Right atrium auricular region (tissue), 2 donors: ENCODE data around the gene CHAD. TPM values are rescaled to one million over a fixed set of nuclear protein-coding genes. Genes with fewer than 3 reads are reported as not detected.
A peak's percentile ranks its signal among the peaks of the same experiment; 100 is the strongest.

ENCODE experiments used
- DNase-seq: peaks from one replicate; pipeline ENCODE4 v3.0.0-alpha.2; 2019; ENCODE audit warnings: low spot score
- H3K27ac ChIP-seq, 2 donors: fragments of 200-600 bp; sonication (generic); 1 replicate in 1 of 2; 2 replicates in 1 of 2; pipeline ENCODE4 v1.5.1; 2016 to 2019
- H3K27me3 ChIP-seq, 2 donors: fragments of 200-600 bp; sonication (generic); one replicate each; pipeline versions ENCODE4 v1.5.1 to v1.6.0; 2017 to 2019
- H3K36me3 ChIP-seq: fragments of 200-600 bp; sonication (generic); one replicate; pipeline ENCODE4 v1.5.1; 2016
- H3K4me1 ChIP-seq, 2 donors: fragments of 200-600 bp; sonication (generic); one replicate each; pipeline versions ENCODE4 v1.5.1 to v1.6.0; 2017 to 2019
- H3K4me3 ChIP-seq, 2 donors: fragments of 200-600 bp; sonication (generic); 1 replicate in 1 of 2; 2 replicates in 1 of 2; pipeline ENCODE4 v1.5.1; 2017 to 2019; ENCODE audit warnings: mild to moderate bottlenecking in 1 of 2, moderate library complexity in 1 of 2
- H3K9me3 ChIP-seq, 2 donors: fragments of 200-600 bp; sonication (generic); one replicate each; pipeline ENCODE4 v1.5.1; 2019
- total RNA-seq, 2 donors: library from RNA; depleted of rRNA; stranded (reverse); fragments of >200 nt; gene quantifications; one replicate each; pipeline ENCODE4 v1.1.0, GENCODE V29; 2016
- TF ChIP-seq, protein P1 (sequence below), 2 donors: fragments of 200-600 bp; sonication (generic); IDR thresholded peaks; one replicate each; pipeline ENCODE4 v1.5.1; 2019; ENCODE audit warnings: antibody characterized with exemption in 2 of 2

Gene CHAD
- total RNA-seq, 2 donors from 2014 or later = 0.70 TPM; not detected in 1

DNA sequence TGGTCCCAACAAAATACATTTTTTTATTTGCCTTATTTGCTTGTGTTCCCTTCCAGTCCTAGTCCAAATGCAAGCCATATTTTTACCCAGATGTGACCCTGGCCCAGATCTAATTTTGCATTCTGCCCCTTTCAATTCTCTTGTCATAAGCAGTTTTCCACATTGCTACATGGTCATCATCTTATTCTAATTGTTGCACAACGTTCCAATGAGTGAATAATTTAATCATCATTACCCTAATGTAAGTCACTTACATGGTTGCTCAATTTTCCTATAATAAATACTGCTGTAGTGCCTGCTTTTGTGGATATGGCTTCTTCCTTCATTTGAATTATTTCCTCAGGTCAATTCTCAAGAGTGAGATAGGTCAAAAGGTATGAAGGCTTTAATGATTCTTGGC lies 22.8 kb upstream of the CHAD start:
- TF ChIP-seq, protein P1, sequence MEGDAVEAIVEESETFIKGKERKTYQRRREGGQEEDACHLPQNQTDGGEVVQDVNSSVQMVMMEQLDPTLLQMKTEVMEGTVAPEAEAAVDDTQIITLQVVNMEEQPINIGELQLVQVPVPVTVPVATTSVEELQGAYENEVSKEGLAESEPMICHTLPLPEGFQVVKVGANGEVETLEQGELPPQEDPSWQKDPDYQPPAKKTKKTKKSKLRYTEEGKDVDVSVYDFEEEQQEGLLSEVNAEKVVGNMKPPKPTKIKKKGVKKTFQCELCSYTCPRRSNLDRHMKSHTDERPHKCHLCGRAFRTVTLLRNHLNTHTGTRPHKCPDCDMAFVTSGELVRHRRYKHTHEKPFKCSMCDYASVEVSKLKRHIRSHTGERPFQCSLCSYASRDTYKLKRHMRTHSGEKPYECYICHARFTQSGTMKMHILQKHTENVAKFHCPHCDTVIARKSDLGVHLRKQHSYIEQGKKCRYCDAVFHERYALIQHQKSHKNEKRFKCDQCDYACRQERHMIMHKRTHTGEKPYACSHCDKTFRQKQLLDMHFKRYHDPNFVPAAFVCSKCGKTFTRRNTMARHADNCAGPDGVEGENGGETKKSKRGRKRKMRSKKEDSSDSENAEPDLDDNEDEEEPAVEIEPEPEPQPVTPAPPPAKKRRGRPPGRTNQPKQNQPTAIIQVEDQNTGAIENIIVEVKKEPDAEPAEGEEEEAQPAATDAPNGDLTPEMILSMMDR (IDR thresholded peaks at IDR 0.05) = no peak
- Histone ChIP-seq H3K4me3 (no peak overlapping the region), H3K36me3 (no peaks in the 10 kb centered on the region), H3K4me1 (no peaks in the 10 kb centered on the region), H3K27ac (no peak overlapping the region), H3K9me3 (no peaks in the 10 kb centered on the region), H3K27me3 (no peaks in the 10 kb centered on the region)
- DNase-seq = no peak

DNA sequence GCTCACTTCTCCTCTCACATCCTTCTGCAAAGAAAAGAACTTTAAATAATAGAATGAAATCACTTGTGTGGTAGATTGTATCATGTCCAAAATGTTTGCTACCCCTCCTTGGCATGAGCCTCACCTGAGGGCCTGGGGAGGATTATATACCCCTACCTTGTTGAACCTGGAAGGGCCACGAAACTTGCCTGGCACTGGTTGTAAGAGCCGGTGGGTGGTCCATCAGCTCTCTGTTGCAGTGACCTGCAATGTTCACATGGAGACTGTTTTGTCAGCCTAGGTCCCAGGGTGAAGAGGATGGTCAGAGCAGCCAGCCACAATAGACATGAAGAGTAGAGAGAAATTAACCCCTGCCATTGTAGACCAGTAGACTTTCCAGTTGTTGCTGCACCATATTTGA lies 20.2 kb upstream of the CHAD start:
- Histone ChIP-seq H3K4me3 (no peak overlapping the region), H3K36me3 (peaks cover 19% of the 10 kb centered on the region), H3K4me1 (no peaks in the 10 kb centered on the region), H3K27me3 (no peaks in the 10 kb centered on the region), H3K9me3 (no peaks in the 10 kb centered on the region), H3K27ac (no peak overlapping the region)
- TF ChIP-seq, protein P1 (IDR thresholded peaks at IDR 0.05) = no peak
- DNase-seq = no peak

- no peak overlapping the region for H3K4me3 ChIP-seq
- H3K4me1 ChIP-seq = peaks cover 0 to 8% of the 10 kb centered on the region in 2 donors
- no peak overlapping the region for H3K27ac ChIP-seq
- H3K9me3 ChIP-seq = no peaks in the 10 kb centered on the region
- H3K27me3 ChIP-seq = no peaks in the 10 kb centered on the region
- TF ChIP-seq, protein P1 (IDR thresholded peaks at IDR 0.05) = no peak
- peaks cover 27% of the 10 kb centered on the region for H3K36me3 ChIP-seq
- DNase-seq = no peak
Measured at GRCh38 chr17:50487213-50488096, 18.8 kb upstream of the CHAD start.

- no peak overlapping the region for H3K4me3 ChIP-seq
- peaks cover 33% of the 10 kb centered on the region for H3K36me3 ChIP-seq
- H3K9me3 ChIP-seq = no peaks in the 10 kb centered on the region
- H3K4me1 ChIP-seq = peaks cover 0 to 22% of the 10 kb centered on the region in 2 donors
- no peak overlapping the region for H3K27ac ChIP-seq
- DNase-seq = no peak
- no peaks in the 10 kb centered on the region for H3K27me3 ChIP-seq
- TF ChIP-seq, protein P1 (IDR thresholded peaks at IDR 0.05) = no peak
Measured at GRCh38 chr17:50484386-50485155, 15.9 kb upstream of the CHAD start.

- Histone ChIP-seq H3K4me3 (no peak overlapping the region), H3K36me3 (peaks cover 33% of the 10 kb centered on the region), H3K27me3 (no peaks in the 10 kb centered on the region), H3K4me1 (peaks cover 0 to 27% of the 10 kb centered on the region in 2 donors), H3K9me3 (no peaks in the 10 kb centered on the region), H3K27ac (peak overlapping the region; percentile 79 to 90)
- TF ChIP-seq, protein P1 (IDR thresholded peaks at IDR 0.05) = no peak
- DNase-seq = no peak
Measured at GRCh38 chr17:50483266-50483665, 14.6 kb upstream of the CHAD start.
